Kidney (tissue), 22 donors: ENCODE measurements around the gene C7orf33. TPM values are rescaled to one million over a fixed set of nuclear protein-coding genes. Genes with fewer than 3 reads are reported as not detected.

Experiments
- DNase-seq, 5 donors: peaks; one replicate each; pipeline ENCODE4 v3.0.0-alpha.2; 2013 to 2020
- FAIRE-seq: peaks from 2 replicates; lab custom pipeline; 2012; peaks lifted over from hg19 to GRCh38; lab: Jason Lieb, UNC
- H3K27ac ChIP-seq, 2 donors: one replicate each; pipeline ENCODE4 v1.7.0; 2013; ENCODE audit warnings: low read depth in 2 of 2, low read length in 2 of 2, inconsistent platforms in 1 of 2
- H3K27me3 ChIP-seq: one replicate; pipeline ENCODE4 v1.7.1; 2013; ENCODE audit warnings: low read length, inconsistent platforms; ENCODE audit not compliant: control insufficient read depth, insufficient read depth
- H3K36me3 ChIP-seq, 3 donors: one replicate each; pipeline versions ENCODE4 v1.7.0 to v1.7.1; 2013; ENCODE audit warnings: low read length in 3 of 3, control low read depth in 1 of 3, inconsistent platforms in 1 of 3; ENCODE audit not compliant: insufficient read depth in 3 of 3, control insufficient read depth in 2 of 3
- H3K4me1 ChIP-seq, 3 donors: one replicate each; pipeline versions ENCODE4 v1.7.0 to v1.7.1; 2013; ENCODE audit warnings: low read length in 3 of 3, inconsistent platforms in 1 of 3, low read depth in 1 of 3; ENCODE audit not compliant: control insufficient read depth in 2 of 3, insufficient read depth in 2 of 3
- H3K4me3 ChIP-seq, 3 donors: one replicate each; pipeline versions ENCODE4 v1.7.0 to v1.8.1; 2013; ENCODE audit warnings: low read length in 3 of 3, control low read depth in 1 of 3, inconsistent platforms in 1 of 3
- H3K9ac ChIP-seq, 3 donors: one replicate each; pipeline versions ENCODE4 v1.7.0 to v1.7.1; 2013; ENCODE audit warnings: low read length in 3 of 3, control low read depth in 1 of 3, inconsistent platforms in 1 of 3
- H3K9me3 ChIP-seq, 3 donors: one replicate each; pipeline versions ENCODE4 v1.7.0 to v1.7.1; 2013; ENCODE audit warnings: low read length in 3 of 3, control low read depth in 1 of 3, inconsistent platforms in 1 of 3; ENCODE audit not compliant: control insufficient read depth in 2 of 3, insufficient read depth in 1 of 3
- CTCF ChIP-seq: IDR thresholded peaks from 3 replicates; pipeline ENCODE4 v1.5.1; 2012; ENCODE audit warnings: mild to moderate bottlenecking, moderate library complexity, borderline replicate concordance; ENCODE audit not compliant: insufficient read depth; ENCODE audit errors: extremely low read depth
- intact Hi-C: fragments of 100-400 bp; cut with DNase I; formaldehyde crosslinking; loops from one replicate; pipeline ENCODE4 v1.11.1; 2022
- long read RNA-seq, 10 donors: library from polyadenylated mRNA in 1 of 10; unstranded in 1 of 10; transcript quantifications; one replicate each; pipeline ENCODE4 v2.0.0 and lab custom pipeline, GENCODE V29; 2021 to 2026
- polyA plus RNA-seq: library from polyadenylated mRNA; stranded (reverse); fragments of 350-450 nt; fragmentation: Illumina TruSeq; extraction: RNeasy Lipid Tissue Mini Kit (QIAGEN cat#74804); gene quantifications from one replicate; pipeline ENCODE4 v1.2.3, GENCODE V29; 2014; ENCODE audit warnings: low read depth, low replicate concordance; ENCODE audit not compliant: insufficient read depth
- total RNA-seq: library from RNA; stranded (reverse); fragmentation: NEBNext Ultra II Directional; extraction: Animal tissue kit (Norgen Biotek cat#: 25700); gene quantifications from one replicate; pipeline ENCODE4 v1.2.1, GENCODE V29; 2021
- donor health status: control.
- donor health status: control.
- donor health status: control.
- donor health status: control.
- donor health status: control.
- donor health status: DM: yes; HTN: yes; CAD: no.
- donor health status: Normal renal cell carcinoma (clear cell type).

C7orf33 gene
- total RNA-seq, result not detected
- polyA plus RNA-seq, result not detected
- long read RNA-seq, donor 1, result 0 reads
- long read RNA-seq, donor 2, result 0 reads
- long read RNA-seq, donor 3, result 0 reads
- long read RNA-seq, donor 4, result 0 reads
- long read RNA-seq, donor 5, result 0 reads
- long read RNA-seq, donor 6, result 0 reads
- long read RNA-seq, donor 7, result 0 reads
- long read RNA-seq, donor 8, result 0 reads
- long read RNA-seq, donor 9, result 0 reads
- long read RNA-seq, donor 10, result 0 reads

- Histone ChIP-seq H3K9me3 (no peaks in the 10 kb centered on the region), H3K4me3 (no peak within 1 kb of the TSS), H3K9ac (no peak within 1 kb of the TSS), H3K27ac (no peak within 1 kb of the TSS), H3K4me1 (no peaks in the 10 kb centered on the region), H3K36me3 (no peaks in the 10 kb centered on the region), H3K27me3 (no peaks in the 10 kb centered on the region)
- DNase-seq (peak in 2 of 5 donors; percentile 9 to 15), FAIRE-seq (no peak)
- no peak for TF ChIP-seq CTCF
- intact Hi-C loops, result no loop called here
Measured at GRCh38 chr7:148590471-148590870, at the start of gene C7orf33. Gene C7orf33, plus strand, starts transcription at chr7:148590766. Its CDS starts 160 bp downstream, at chr7:148590926.

GRCh38 chr7:148541891-148542504, 48.6 kb upstream of the C7orf33 start:
- no peaks in the 10 kb centered on the region for H3K4me1 ChIP-seq
- intact Hi-C loops, result no loop called here
- no peak for DNase-seq

GRCh38 chr7:148543302-148543701, 47.3 kb upstream of the C7orf33 start:
- FAIRE-seq, result no peak
- no peaks in the 10 kb centered on the region for H3K27me3 ChIP-seq

More at GRCh38 chr7:148541891-148542504, 48.6 kb upstream of the C7orf33 start:
- H3K27ac ChIP-seq, result no peak overlapping the region
- FAIRE-seq, result no peak
- no peaks in the 10 kb centered on the region for H3K27me3 ChIP-seq
- no peak for TF ChIP-seq CTCF
- H3K4me3 ChIP-seq, result no peak overlapping the region
- no peaks in the 10 kb centered on the region for H3K9me3 ChIP-seq
- no peak overlapping the region for H3K9ac ChIP-seq
- no peaks in the 10 kb centered on the region for H3K36me3 ChIP-seq

More at GRCh38 chr7:148543302-148543701, 47.3 kb upstream of the C7orf33 start:
- no peak for TF ChIP-seq CTCF
- no peak overlapping the region for H3K9ac ChIP-seq
- intact Hi-C loops, result no loop called here
- H3K4me3 ChIP-seq, result no peak overlapping the region
- no peaks in the 10 kb centered on the region for H3K36me3 ChIP-seq
- no peaks in the 10 kb centered on the region for H3K4me1 ChIP-seq
- no peak overlapping the region for H3K27ac ChIP-seq
- no peaks in the 10 kb centered on the region for H3K9me3 ChIP-seq
- DNase-seq, result no peak
